Stimulated activated CD4-positive, alpha-beta T cell treated with anti-CD3 and anti-CD28 coated beads, Interleukin-1b, Interleukin-23, amount 100 ng/mL, for 24 hours (primary cell): ENCODE data around the gene PXMP4.
"Not testable (repeated sequence)": the region's sequence is repeated elsewhere in the genome, so short reads cannot be mapped to it uniquely, and the experiment has no call there.

Source experiments
- DNase-seq, 4 experiments: peaks; one replicate each; pipeline ENCODE4 v3.0.0-alpha.2; 2020; ENCODE audit warnings: low read depth in 4 of 4, low spot score in 1 of 4

PXMP4 gene, protein sequence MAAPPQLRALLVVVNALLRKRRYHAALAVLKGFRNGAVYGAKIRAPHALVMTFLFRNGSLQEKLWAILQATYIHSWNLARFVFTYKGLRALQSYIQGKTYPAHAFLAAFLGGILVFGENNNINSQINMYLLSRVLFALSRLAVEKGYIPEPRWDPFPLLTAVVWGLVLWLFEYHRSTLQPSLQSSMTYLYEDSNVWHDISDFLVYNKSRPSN

GRCh38 chr20:33719989-33720709 lies at the start of gene PXMP4:
PXMP4 (minus strand) TSS chr20:33720310; CDS start chr20:33720207, 103 bp downstream.
- peak; percentile 47 to 79 (median 59) for DNase-seq

DNA sequence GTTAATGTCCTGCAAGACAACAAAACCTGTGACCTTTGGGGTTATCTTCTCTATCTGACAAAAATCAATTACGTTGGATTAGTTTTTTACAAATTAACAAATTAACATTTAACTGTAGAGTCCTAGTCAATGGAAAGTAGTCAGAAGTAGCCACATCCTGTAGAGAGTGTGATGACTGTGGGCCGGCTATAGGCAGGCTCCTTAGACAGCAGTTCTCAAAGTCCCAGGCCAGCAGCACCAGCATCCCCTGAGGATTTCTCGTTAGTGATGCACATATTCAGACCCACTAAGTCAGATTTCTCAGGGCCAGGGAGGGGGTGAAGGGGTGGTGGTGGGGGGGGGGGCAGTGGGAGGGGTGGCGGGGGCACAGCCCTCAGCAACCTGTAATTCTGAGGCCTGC lies 48.9 kb upstream of the PXMP4 start:
- DNase-seq = no peak

DNA sequence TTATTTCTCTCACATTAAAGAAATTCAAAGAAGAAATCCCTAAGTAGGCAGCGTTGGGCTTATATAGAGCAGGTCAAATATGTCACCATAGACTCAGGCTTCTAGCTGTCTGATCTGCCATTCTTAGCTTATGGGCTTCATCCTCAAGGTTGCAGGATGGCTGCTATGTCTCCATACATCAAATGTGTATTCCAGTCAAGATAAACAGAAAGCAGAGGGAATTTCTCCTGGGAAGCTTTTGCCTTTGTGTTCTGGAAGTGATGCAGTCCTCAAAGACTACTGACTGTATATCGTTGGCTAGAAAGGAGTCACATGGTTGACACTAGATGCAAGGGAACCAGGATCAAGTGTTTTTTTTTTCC lies 47.6 kb upstream of the PXMP4 start:
- DNase-seq = no peak

DNA sequence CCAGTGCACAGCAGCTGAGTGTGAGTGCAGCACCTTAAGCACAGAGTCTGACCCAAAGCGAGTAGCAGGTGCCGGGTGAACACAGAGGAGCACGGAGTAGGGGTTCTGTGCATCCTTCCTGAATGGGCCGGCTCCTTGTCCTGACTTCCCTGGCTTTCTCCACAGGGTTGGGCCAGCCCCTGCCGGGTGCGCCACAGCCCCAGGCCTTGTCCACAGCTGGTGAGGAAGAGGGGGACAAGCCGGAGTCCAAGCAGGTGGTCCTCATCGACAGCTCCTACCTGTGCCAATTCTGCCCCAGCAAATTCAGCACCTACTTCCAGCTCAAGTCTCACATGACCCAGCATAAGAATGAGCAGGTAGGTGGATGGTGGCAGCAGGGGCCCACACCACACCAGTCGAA lies 46.6 kb upstream of the PXMP4 start:
- no peak for DNase-seq

GRCh38 chr20:33765592-33765991 lies 45.5 kb upstream of the PXMP4 start:
- DNase-seq = no peak

DNA sequence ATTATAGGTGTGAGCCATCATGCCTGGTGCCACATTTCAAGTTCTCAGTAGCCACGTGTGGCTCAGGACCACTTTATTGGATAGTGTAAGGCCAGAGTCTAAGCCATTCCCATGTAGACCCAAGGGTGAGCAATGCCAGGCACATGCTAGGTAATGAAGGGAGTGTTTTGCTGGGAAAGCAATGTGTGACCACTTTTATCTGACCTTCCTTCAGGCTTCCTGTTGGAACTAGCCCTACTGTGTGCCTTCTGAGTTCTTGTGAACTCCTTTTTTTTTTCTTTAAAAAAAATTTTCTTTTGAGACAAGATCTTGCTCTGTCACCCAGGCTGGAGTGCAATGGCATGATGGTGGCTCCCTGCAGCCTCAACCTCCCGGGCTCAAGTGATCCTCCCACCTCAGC lies 45.0 kb upstream of the PXMP4 start:
- no peak for DNase-seq

DNA sequence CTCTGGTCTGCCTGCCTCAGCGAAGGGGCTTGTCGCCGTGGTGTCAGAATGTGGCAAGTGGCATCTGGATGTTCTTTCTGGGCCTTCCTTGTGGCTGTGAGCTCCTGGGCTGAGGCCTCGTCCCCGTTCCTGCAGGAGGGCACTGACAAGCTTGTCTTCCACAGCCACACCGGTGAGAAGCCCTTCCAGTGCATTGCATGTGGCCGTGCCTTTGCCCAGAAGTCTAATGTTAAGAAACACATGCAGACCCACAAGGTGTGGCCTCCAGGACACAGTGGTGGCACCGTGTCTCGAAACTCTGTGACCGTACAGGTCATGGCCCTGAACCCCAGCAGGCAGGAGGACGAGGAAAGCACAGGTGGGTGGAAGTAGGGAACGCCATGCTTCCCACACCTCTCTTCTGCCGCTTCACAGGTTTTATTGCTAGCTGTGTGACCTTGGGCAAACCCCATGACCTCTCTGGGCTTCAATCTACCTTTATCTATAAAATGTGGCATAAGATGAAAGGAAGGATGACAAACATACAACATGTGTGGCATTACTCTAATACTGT lies 41.7 kb upstream of the PXMP4 start:
- no peak for DNase-seq

- DNase-seq = no peak
Measured at GRCh38 chr20:33757458-33757857, 37.3 kb upstream of the PXMP4 start.

GRCh38 chr20:33757046-33757445 lies 36.9 kb upstream of the PXMP4 start:
- DNase-seq = no peak

DNA sequence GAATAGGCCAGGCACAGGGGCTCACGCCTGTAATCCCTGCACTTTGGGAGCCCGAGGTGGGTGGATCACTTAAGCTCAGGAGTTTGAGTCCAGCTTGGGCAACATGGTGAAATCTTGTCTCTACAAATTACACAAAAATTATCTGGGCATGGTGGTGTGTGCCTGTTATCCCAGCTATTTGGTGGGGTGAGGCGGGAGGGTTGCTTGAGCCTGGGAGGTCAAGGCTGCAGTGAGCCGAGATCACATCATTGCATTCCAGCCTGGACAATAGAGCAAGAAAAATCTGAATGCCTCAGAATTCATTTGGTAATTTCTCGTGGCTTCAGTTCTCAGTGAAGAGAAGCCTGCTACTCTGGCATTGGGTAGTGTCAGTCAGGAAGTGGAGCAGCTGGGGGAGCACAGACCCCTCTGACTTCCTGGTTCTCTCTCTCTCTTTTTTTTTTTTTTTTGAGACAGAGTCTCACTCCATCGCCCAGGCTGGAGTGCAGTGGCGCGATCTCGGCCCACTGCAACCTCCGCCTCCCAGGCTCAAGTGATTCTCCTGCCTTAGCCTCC lies 35.9 kb upstream of the PXMP4 start:
- not testable (repeated sequence) for DNase-seq

GRCh38 chr20:33753763-33754162 lies 33.7 kb upstream of the PXMP4 start:
- DNase-seq = no peak

- no peak for DNase-seq
Measured at GRCh38 chr20:33753143-33753542, 33.0 kb upstream of the PXMP4 start.

DNA sequence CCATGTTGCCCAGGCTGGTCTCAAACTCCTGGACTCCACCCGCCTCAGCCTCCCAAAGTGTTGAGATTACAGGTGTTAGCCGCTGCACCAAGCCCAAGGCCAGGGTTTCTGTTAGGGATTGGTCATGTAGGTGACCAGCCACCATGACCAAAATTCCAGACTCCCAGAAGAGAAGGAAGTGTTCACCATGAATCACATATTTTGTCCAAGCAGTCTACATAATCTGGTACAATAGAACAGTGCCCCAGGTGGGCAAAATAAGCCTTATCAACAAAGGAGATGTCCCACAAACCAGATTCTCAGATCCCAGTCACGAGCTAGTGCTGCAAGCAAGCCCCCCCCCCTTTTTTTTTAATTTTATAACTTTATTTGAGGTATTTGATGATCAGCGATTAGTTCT lies 31.7 kb upstream of the PXMP4 start:
- DNase-seq = no peak

GRCh38 chr20:33746325-33746998 lies 26.4 kb upstream of the PXMP4 start:
- no peak for DNase-seq

- no peak for DNase-seq
Measured at GRCh38 chr20:33744773-33745385, 24.8 kb upstream of the PXMP4 start.

DNA sequence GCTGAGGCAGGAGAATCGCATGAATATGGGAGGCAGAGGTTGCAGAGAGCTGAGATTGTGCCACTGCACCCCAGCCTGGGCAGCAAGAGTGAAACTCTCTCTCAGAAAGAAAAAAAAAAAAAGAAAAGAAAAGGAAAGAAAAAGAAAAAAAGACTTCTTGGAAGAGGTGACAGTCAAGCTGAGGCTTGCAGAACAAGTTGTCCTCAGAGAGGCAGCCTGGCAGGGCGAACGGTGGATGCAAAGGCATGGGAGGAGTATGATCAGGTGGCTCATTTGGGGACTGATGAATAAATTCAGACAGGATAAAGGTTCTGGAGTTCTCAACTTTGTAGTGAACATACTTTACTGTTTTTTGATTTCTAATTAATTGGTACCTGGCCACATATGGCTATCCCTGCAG lies 24.1 kb upstream of the PXMP4 start:
- no peak for DNase-seq

DNA sequence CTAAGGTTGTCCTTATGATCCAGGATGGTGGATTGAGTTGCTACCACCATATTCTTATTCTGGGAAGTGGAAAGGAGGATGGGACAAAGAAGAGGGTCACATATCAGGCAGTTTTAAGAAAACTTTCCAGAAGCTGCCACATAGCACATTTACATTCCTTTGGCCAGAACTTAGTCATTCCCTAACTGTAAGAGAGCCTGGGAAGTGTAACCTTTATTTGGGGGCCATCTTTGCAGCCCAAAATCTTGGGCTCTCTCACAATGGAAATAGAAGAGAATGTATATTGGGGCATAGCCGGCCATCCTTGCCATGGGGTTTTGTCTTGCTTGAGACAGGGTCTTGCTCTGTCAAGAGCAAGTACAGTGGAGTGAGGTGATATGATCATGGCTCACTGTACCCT lies 20.1 kb upstream of the PXMP4 start:
- DNase-seq = no peak

DNA sequence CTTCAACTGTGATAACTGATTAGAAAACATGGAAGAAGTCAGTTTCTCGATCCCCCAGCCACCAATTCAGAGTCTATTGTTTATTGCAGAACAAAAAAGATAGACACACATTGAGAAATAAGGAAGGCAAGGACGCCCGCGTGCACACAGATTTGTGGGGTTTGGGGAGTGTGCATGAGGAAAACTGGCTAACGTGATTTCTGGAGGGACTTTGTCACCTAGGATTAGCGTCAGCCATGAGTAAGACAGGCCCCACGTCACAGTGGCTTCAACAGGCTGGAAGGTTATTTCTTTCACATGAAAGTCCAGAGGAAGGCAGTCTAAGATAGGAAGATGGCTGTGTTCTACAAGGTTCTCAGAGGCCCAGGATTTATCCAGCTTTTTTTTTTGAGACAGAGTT lies 19.4 kb upstream of the PXMP4 start:
- DNase-seq = no peak

GRCh38 chr20:33736962-33737361 lies 16.9 kb upstream of the PXMP4 start:
- no peak for DNase-seq

GRCh38 chr20:33733654-33734576 lies 13.8 kb upstream of the PXMP4 start:
- DNase-seq = no peak
